Left cardiac atrium (tissue), 4 donors: ENCODE results near the gene KRT2. TPM values are rescaled to one million over a fixed set of nuclear protein-coding genes. Genes with fewer than 3 reads are reported as not detected.

Source experiments
- ATAC-seq, 2 donors: fragments of 200-7000 bp; cut with Tn5 transposase; one replicate each; pipeline ENCODE4 v1.9.1; 2020; ENCODE audit warnings: mild to moderate bottlenecking in 2 of 2, moderate library complexity in 2 of 2
- DNase-seq: peaks from one replicate; pipeline ENCODE4 v3.0.0-alpha.2; 2020
- intact Hi-C, 2 donors: fragments of 100-400 bp; cut with DNase I; formaldehyde crosslinking; loops; one replicate each; pipeline versions ENCODE4 v1.14.1 to v1.15.1; 2022 to 2023
- total RNA-seq, 2 donors: library from RNA; stranded (reverse); fragmentation: NEBNext Ultra II Directional; extraction: Animal tissue kit (Norgen Biotek cat#: 25700); gene quantifications; one replicate each; pipeline ENCODE4 v1.2.1, GENCODE V29; 2021
- donor health status: DM: no; HTN: yes; CAD: no.
- donor health status: DM: no; HTN: yes; CAD: no; lungs with severe emphysema.
- donor health status: DM: yes; HTN: yes; CAD: no.
- donor health status: Dilated cardiomyopathy.

The KRT2 gene
- total RNA-seq, 2 donors from 2014 or later = not detected

- ATAC-seq (no peak), DNase-seq (no peak)
- intact Hi-C loops = no loop called here
These were observed 2.9 kb downstream of the KRT2 start for GRCh38 chr12:52649066-52649465.

GRCh38 chr12:52648012-52648550 is 3.9 kb downstream of the KRT2 start:
- DNase-seq (no peak), ATAC-seq (no peak)
- intact Hi-C loops = no loop called here

GRCh38 chr12:52647601-52648000 is 4.4 kb downstream of the KRT2 start:
- intact Hi-C loops = no loop called here
- DNase-seq (no peak), ATAC-seq (no peak)

- intact Hi-C loops = no loop called here
- DNase-seq = no peak
- ATAC-seq = no peak
These were observed 5.4 kb downstream of the KRT2 start for GRCh38 chr12:52646613-52647012.

GRCh38 chr12:52645982-52646381 is 6.0 kb downstream of the KRT2 start:
- intact Hi-C loops = no loop called here
- DNase-seq (no peak), ATAC-seq (no peak)

GRCh38 chr12:52645120-52645761 is 6.8 kb downstream of the KRT2 start:
- DNase-seq (no peak), ATAC-seq (peak in 1 of 2 donors; percentile 38)
- intact Hi-C loops = no loop called here

GRCh38 chr12:52644078-52644415 is 8.0 kb downstream of the KRT2 start:
- no peak for ATAC-seq
- no peak for DNase-seq

GRCh38 chr12:52643233-52644077 is 8.6 kb downstream of the KRT2 start:
- DNase-seq = no peak
- ATAC-seq = no peak
- intact Hi-C loops = no loop called here

More at GRCh38 chr12:52644078-52644415, 8.0 kb downstream of the KRT2 start:
- intact Hi-C loops = no loop called here

- no peak for DNase-seq
- no peak for ATAC-seq
- intact Hi-C loops = no loop called here
These were observed 10.5 kb downstream of the KRT2 start for GRCh38 chr12:52641468-52641867.

GRCh38 chr12:52637299-52637698 is 14.7 kb downstream of the KRT2 start:
- intact Hi-C loops = no loop called here
- DNase-seq (no peak), ATAC-seq (no peak)

- intact Hi-C loops = no loop called here
- ATAC-seq (peak in 1 of 2 donors; percentile 11), DNase-seq (no peak)
These were observed 15.3 kb downstream of the KRT2 start for GRCh38 chr12:52636592-52637258.

GRCh38 chr12:52636189-52636588 is 15.8 kb downstream of the KRT2 start:
- ATAC-seq (no peak), DNase-seq (no peak)
- intact Hi-C loops = no loop called here

- intact Hi-C loops = no loop called here
- peak; percentile 93 to 96 for ATAC-seq
- DNase-seq = peak; percentile 72
These were observed 17.6 kb downstream of the KRT2 start for GRCh38 chr12:52634266-52635056.

- intact Hi-C loops = no loop called here
- no peak for DNase-seq
- ATAC-seq = no peak
These were observed 18.6 kb downstream of the KRT2 start for GRCh38 chr12:52633383-52633782.

- ATAC-seq (no peak), DNase-seq (no peak)
- intact Hi-C loops = no loop called here
These were observed 19.4 kb downstream of the KRT2 start for GRCh38 chr12:52632656-52633055.

GRCh38 chr12:52631676-52632459 is 20.1 kb downstream of the KRT2 start:
- intact Hi-C loops = no loop called here
- DNase-seq (no peak), ATAC-seq (no peak)

GRCh38 chr12:52631264-52631663 is 20.7 kb downstream of the KRT2 start:
- intact Hi-C loops = no loop called here
- no peak for DNase-seq
- ATAC-seq = no peak

GRCh38 chr12:52630599-52631200 is 21.3 kb downstream of the KRT2 start:
- no peak for DNase-seq
- intact Hi-C loops = no loop called here
- ATAC-seq = no peak
